ENCODE measurements around the gene TSPAN32. TPM values are rescaled to one million over a fixed set of nuclear protein-coding genes. Genes with fewer than 3 reads are reported as not detected.
"Not testable (repeated sequence)": the region's sequence is repeated elsewhere in the genome, so short reads cannot be mapped to it uniquely, and the experiment has no call there.

TSPAN32 gene
- total RNA-seq, 1 donor from 2014 or later: 2.6 TPM

DNA sequence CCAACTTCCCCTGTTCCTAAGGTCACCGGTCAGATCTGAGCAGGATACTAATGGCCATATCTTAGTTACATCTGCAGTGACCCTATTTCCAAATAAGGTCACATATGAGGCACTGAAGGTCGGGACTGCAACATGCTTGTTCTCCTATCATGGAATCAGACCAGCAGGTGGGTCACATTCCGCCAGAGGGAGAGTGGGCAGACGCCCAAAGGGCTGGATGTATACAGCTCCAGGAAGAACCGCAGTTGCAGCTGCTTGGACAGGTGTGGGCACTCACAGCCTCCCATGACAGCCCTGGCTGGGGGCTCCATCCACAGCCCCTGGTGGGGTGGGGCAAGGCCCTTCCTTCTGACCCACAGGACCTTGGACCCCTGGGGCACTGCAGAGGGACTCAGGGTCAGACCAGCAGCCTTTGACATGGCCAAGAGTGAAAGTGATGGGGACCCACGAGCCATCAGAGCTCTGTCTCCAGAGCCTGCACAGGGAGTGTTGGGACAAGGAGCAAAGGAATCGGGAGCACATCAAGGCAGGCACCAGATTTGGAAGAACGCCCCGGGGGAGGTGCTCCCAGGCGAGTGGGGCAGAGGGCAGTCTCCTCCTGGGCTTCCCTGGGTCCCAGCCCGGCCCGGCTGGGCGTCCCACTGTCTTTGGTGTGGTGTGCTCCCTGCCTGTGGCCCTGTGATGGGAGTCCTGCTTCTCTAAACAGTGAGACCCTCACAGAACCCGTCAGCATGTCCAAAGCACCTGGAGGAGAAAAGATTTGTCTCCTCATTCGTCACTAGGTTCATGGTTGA lies 62.0 kb downstream of the TSPAN32 start:
- H3K27me3 Mint-ChIP-seq: peaks cover 3% of the 10 kb centered on the region
- DNase-seq (ENCODE audit: extremely low spot score, unreplicated experiment): no peak
- no peaks in the 10 kb centered on the region for H3K36me3 Mint-ChIP-seq
- no peak overlapping the region for H3K4me3 Mint-ChIP-seq
- no peak overlapping the region for H3K27ac Mint-ChIP-seq
- TF ChIP-seq, protein P1, sequence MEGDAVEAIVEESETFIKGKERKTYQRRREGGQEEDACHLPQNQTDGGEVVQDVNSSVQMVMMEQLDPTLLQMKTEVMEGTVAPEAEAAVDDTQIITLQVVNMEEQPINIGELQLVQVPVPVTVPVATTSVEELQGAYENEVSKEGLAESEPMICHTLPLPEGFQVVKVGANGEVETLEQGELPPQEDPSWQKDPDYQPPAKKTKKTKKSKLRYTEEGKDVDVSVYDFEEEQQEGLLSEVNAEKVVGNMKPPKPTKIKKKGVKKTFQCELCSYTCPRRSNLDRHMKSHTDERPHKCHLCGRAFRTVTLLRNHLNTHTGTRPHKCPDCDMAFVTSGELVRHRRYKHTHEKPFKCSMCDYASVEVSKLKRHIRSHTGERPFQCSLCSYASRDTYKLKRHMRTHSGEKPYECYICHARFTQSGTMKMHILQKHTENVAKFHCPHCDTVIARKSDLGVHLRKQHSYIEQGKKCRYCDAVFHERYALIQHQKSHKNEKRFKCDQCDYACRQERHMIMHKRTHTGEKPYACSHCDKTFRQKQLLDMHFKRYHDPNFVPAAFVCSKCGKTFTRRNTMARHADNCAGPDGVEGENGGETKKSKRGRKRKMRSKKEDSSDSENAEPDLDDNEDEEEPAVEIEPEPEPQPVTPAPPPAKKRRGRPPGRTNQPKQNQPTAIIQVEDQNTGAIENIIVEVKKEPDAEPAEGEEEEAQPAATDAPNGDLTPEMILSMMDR (conservative IDR thresholded peaks at IDR 0.05): no peak
- no peaks in the 10 kb centered on the region for H3K9me3 Mint-ChIP-seq
- H3K4me1 Mint-ChIP-seq (ENCODE audit: unreplicated experiment): no peaks in the 10 kb centered on the region

DNA sequence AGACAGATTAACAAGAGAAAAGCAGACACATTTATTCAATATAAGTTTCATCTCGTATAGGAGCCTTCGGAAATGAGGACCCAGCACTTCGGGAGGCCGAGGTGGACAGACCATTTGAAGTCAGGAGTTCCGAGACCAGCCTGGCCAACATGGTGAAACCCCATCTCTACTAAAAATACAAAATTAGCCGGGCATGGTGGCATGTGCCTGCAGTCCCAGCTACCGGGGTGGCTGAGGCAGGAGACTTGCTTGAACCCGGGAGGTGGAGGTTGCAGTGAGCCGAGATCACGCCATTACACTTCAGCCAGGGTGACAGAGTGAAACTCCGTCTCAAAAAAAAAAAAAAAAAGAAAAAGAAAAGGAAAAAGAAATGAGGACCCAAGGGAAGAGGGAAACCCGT lies 62.6 kb downstream of the TSPAN32 start:
- H3K36me3 Mint-ChIP-seq; H3K9me3 Mint-ChIP-seq; H3K27me3 Mint-ChIP-seq; H3K4me3 Mint-ChIP-seq; DNase-seq (ENCODE audit: extremely low spot score, unreplicated experiment); H3K4me1 Mint-ChIP-seq (ENCODE audit: unreplicated experiment); H3K27ac Mint-ChIP-seq: not testable (repeated sequence)

DNA sequence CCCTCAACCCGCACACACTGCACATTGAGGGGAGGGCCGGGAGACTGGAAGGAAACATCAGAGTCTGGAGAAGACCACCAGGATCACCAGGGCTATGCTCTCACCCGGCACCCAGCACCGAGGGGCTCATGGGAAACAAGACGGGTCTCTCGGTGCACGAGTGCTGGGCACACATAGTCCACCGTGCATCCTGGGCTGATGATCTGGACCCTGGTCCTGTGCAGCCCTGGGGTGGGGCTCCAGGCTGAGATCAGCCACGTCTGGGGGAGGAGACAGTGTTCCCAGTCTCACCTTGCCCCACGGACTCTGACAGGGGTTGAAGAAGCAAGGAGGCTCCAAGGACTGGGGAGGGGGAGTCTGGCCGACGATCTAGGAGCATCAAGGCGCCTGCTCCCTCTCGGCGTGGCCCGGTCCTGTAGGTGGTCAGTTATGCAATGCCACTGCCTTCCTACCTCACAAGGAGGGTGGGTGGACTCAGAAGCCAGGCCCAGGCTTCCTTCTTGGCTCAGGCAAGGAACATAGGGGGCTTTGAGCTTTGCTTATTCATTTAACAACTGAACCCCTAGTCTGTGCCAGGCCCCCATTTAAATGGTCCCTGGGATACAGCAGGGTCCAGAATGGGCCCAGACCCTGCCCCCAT lies 63.9 kb downstream of the TSPAN32 start:
- no peak for DNase-seq (ENCODE audit: extremely low spot score, unreplicated experiment)
- Mint-ChIP-seq H3K4me3 (no peak overlapping the region), H3K27ac (no peak overlapping the region), H3K27me3 (no peaks in the 10 kb centered on the region), H3K4me1 (ENCODE audit: unreplicated experiment) (no peaks in the 10 kb centered on the region), H3K36me3 (no peaks in the 10 kb centered on the region), H3K9me3 (no peaks in the 10 kb centered on the region)
- TF ChIP-seq, protein P1 (conservative IDR thresholded peaks at IDR 0.05): no peak

DNA sequence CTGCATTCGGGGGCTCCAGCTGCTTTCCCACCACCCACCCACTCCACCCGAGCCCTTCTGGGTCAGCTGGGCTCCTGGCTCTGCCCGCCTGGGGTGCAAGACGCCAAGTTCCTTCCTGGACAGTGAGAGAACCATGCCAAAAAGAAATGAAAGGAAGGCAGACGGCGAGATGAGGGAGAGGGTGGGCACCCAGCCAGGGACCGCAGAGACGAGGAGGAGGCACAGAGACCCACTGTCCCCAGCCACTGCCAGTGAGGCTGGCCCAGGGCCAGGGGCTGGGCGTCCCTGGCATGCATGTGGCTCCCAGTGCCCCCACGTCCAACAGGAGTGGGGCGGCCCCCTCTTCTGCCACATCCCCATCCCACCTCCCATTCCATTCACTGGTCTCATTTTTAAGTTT lies 64.5 kb downstream of the TSPAN32 start:
- no peaks in the 10 kb centered on the region for H3K36me3 Mint-ChIP-seq
- H3K9me3 Mint-ChIP-seq: no peaks in the 10 kb centered on the region
- no peaks in the 10 kb centered on the region for H3K4me1 Mint-ChIP-seq (ENCODE audit: unreplicated experiment)
- TF ChIP-seq, protein P1 (conservative IDR thresholded peaks at IDR 0.05): no peak
- H3K4me3 Mint-ChIP-seq: no peak overlapping the region
- no peaks in the 10 kb centered on the region for H3K27me3 Mint-ChIP-seq
- H3K27ac Mint-ChIP-seq: no peak overlapping the region
- no peak for DNase-seq (ENCODE audit: extremely low spot score, unreplicated experiment)

DNA sequence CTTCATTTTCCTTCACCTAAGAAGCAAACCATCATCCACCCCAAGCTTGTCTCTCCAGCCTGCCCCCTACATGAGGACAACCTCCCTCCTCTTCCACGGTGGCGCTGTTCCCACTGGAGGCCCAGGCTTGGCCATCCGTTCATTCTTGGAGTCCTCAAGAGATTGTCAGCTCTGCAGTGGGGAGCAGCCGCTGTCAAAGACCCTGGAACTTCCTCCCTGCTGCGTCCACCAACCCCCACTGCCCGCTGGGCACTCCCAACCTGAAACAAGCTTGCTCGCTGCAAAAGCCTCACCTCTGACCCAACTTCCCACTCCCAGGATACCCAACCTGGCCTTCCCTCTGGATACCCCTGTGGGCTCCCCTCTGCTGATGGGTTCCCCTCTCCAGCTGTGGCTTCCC lies 64.9 kb downstream of the TSPAN32 start:
- no peaks in the 10 kb centered on the region for H3K27me3 Mint-ChIP-seq
- TF ChIP-seq, protein P1 (conservative IDR thresholded peaks at IDR 0.05): no peak

More for the DNA sequence above, 64.9 kb downstream of the TSPAN32 start:
- Mint-ChIP-seq H3K36me3 (no peaks in the 10 kb centered on the region), H3K4me3 (no peak overlapping the region), H3K9me3 (no peaks in the 10 kb centered on the region), H3K27ac (no peak overlapping the region), H3K4me1 (ENCODE audit: unreplicated experiment) (no peaks in the 10 kb centered on the region)
- DNase-seq (ENCODE audit: extremely low spot score, unreplicated experiment): no peak

Measured in type B pancreatic cell (in vitro differentiated cells).